ENCODE results near the gene WDR44.
A peak's percentile ranks its signal among the peaks of the same experiment; 100 is the strongest.
"Not testable (repeated sequence)": the region's sequence is repeated elsewhere in the genome, so short reads cannot be mapped to it uniquely, and the experiment has no call there.

Gene WDR44

DNA sequence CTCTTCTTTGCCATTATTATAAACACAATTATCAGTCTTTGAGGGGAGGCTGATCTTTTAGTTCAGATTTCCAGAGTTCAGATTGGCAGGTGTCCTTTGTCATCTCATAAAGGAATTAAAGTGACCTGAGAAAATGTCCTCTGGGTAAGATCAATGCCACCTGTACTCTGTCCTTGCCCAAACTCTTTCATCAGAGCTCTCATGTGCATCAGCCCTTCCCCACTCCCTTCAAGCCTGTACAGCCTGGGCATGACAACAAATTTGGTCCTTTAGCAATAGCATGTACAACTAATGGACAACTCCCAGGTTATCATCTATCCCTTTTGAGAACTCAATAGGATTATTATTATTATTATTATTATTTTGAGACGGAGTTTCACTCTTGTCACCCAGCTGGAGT, 140.8 kb downstream of the WDR44 start:
- not testable (repeated sequence) for DNase-seq

- no peak for DNase-seq
Measured at GRCh38 chrX:118493016-118493415, 147.1 kb downstream of the WDR44 start.

DNA sequence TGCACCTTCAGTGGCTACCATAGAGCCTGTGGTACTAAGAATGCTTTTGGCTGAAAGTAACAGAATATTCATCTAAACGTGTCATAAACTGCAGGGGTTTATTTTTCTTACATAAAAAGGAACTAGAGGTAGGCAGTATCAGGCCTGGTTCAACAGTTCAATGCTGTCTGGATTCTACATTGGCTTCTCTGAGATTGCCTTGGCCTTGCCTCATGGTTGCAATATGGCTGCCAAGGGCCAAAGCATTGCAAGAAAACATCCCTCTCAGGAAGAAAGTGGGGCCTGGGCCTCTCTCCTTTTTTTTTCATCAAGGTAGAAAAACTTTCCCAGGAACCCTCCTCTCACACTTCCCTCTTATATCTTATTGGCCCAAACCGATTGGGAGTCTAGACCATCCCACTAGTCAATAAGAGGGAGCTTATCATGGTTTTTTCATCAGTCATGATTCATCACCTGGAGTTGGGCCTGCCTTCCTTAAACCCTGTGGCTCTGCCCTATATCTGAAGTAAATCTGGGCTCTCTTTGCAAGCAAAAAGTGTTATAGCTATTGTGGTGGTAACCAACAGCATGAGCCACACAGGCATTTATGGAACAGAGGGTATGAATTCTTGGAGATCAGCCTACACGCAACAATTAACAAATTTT, 147.9 kb downstream of the WDR44 start:
- no peak for DNase-seq

DNA sequence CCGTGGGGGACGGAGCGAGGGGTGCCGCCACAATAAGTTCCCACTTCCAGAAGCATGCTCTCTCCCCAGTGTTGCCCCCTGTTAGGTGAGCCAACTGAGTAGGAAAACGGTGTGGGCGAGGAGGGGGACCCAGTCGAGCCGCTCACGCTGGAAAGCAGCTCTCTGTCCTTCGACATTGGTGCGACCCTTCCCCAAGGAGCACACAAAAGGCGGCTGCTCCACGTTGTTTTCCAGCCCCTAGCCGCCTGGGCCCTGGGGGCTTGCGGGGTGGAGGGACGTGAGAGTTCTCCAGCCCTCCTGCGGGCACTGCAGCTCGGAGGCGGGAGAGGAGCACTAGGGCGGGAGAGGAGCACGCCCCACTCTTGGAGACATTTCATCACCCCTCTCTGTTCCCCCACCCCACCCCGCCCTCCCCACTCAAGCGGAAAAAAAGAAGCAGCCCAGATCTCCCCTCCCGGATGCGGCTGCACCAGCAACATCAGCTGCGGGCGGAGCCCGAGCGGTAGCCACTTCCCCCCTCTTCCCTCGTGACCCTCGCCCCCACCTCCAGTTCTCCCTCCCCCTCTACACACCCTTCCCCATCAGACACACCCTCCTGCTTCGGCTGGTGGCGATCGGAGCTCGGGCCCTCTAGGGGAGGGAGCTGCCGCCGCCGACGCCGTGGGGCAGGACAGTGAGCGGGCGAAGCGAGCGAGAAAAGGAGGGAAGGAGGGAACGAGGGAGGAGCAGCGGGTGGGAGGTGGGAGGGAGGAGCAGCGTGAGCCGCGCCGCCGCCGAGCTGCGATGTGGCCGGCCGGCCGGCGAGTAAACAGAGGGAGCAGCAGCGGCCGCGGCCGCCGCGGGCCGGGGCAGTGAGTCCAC, 149.4 kb downstream of the WDR44 start, which contains the start of gene DOCK11:
Gene DOCK11 (plus strand): TSS at position 755 of the 861 bp plus-strand sequence. CDS start 157 bp downstream, outside the sequence.
- peak; percentile 39 to 79 for DNase-seq

- peak; percentile 16 to 18 for DNase-seq
Measured at GRCh38 chrX:118495958-118496762, 150.3 kb downstream of the WDR44 start.

- no peak for DNase-seq
Measured at GRCh38 chrX:118496763-118497079, 150.8 kb downstream of the WDR44 start.

- DNase-seq, result no peak
Measured at GRCh38 chrX:118497180-118497818, 151.4 kb downstream of the WDR44 start.

DNA sequence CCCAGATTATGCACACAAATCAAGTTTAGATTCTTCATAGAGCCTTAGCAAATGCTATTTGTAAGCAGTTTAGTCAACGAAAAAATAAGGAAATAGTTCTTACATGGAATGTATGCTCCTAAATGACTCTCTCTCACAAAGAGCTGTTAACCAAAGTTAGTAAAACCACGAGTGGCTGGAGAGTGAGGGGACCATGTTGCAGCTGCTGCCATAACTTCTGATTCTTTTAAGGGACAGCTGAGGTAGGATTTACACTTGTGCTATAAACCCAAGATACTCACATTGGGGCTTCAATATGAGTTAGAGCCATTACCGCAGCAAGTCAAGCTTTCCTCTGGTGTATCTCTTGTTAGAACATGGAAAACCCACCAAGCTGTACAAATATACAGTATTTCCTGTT, 152.4 kb downstream of the WDR44 start:
- no peak for DNase-seq

GRCh38 chrX:118498755-118499154, 152.8 kb downstream of the WDR44 start:
- no peak for DNase-seq

DNA sequence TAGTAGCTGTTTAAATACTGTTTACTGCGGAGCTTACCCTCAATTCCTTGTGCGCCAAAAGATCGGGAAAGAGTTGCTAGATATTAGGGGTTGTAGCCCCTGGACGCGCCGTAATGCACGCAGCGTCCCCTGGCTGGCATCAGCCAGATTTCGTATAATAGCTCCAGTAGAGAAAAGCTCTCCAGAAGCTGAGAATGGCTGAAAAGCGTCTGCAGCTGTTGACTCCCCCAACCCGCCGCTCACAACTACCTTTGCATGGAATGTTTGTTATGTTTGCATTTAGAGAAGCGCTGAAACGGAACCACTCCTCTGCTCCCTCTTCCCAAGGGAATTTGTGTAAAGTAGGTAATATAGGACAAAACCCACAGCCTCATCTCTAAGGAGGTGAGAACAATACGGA, 153.4 kb downstream of the WDR44 start:
- no peak for DNase-seq
